Measurements from ENCODE around the gene SYNE1.
A peak's percentile ranks its signal among the peaks of the same experiment; 100 is the strongest.

Gene SYNE1

GRCh38 chr6:152098683-152099082 is 538.5 kb downstream of the SYNE1 start:
- no peak overlapping the region for H3K4me3 ChIP-seq (ENCODE audit: low read depth, low read length)
- DNase-seq (ENCODE audit: low read depth), result no peak
- TF ChIP-seq CTCF (conservative IDR thresholded peaks at IDR 0.05; ENCODE audit: low read depth, low read length), result no peak

GRCh38 chr6:152096863-152097496 is 540.2 kb downstream of the SYNE1 start:
- peak; percentile 94 for DNase-seq (ENCODE audit: low read depth)
- no peak overlapping the region for H3K4me3 ChIP-seq (ENCODE audit: low read depth, low read length)
- peak; percentile 52 for TF ChIP-seq CTCF (conservative IDR thresholded peaks at IDR 0.05; ENCODE audit: low read depth, low read length)

GRCh38 chr6:152094992-152095592 is 542.1 kb downstream of the SYNE1 start:
- peak; percentile 99 for DNase-seq (ENCODE audit: low read depth)
- H3K4me3 ChIP-seq (ENCODE audit: low read depth, low read length), result no peak overlapping the region
- no peak for TF ChIP-seq CTCF (conservative IDR thresholded peaks at IDR 0.05; ENCODE audit: low read depth, low read length)

- TF ChIP-seq CTCF (conservative IDR thresholded peaks at IDR 0.05; ENCODE audit: low read depth, low read length), result no peak
- no peak for DNase-seq (ENCODE audit: low read depth)
- H3K4me3 ChIP-seq (ENCODE audit: low read depth, low read length), result no peak overlapping the region
Measured at GRCh38 chr6:152094276-152094675, 542.9 kb downstream of the SYNE1 start.

GRCh38 chr6:152093711-152094110 is 543.5 kb downstream of the SYNE1 start:
- peak; percentile 61 for DNase-seq (ENCODE audit: low read depth)
- no peak overlapping the region for H3K4me3 ChIP-seq (ENCODE audit: low read depth, low read length)
- no peak for TF ChIP-seq CTCF (conservative IDR thresholded peaks at IDR 0.05; ENCODE audit: low read depth, low read length)

- peak; percentile 46 for DNase-seq (ENCODE audit: low read depth)
- no peak for TF ChIP-seq CTCF (conservative IDR thresholded peaks at IDR 0.05; ENCODE audit: low read depth, low read length)
- no peak overlapping the region for H3K4me3 ChIP-seq (ENCODE audit: low read depth, low read length)
Measured at GRCh38 chr6:152091851-152092341, 545.3 kb downstream of the SYNE1 start.

GRCh38 chr6:152091201-152091600 is 546.0 kb downstream of the SYNE1 start:
- H3K4me3 ChIP-seq (ENCODE audit: low read depth, low read length), result no peak overlapping the region
- TF ChIP-seq CTCF (conservative IDR thresholded peaks at IDR 0.05; ENCODE audit: low read depth, low read length), result no peak
- peak; percentile 59 for DNase-seq (ENCODE audit: low read depth)

Measured in choroid plexus epithelial cell (primary cell).